SU-DHL-6 (cell line): ENCODE results near the gene ATOSB.

Experiments used
- H2AFZ ChIP-seq: fragments of 200-600 bp; sonication (generic); 2 replicates; pipeline ENCODE4 v1.6.1; 2014; ENCODE audit warnings: low read depth, mild to moderate bottlenecking, moderate library complexity, mixed read lengths, antibody characterized with exemption, low read length; ENCODE audit not compliant: severe bottlenecking
- H3F3A ChIP-seq: fragments of 200-600 bp; shearing (Covaris generic); 2 replicates; pipeline ENCODE4 v1.6.0; 2016; ENCODE audit warnings: antibody characterized with exemption, mild to moderate bottlenecking; ENCODE audit not compliant: insufficient read depth
- H3K27ac ChIP-seq: fragments of 200-600 bp; sonication (generic); 2 replicates; pipeline ENCODE4 v1.5.1; 2016; ENCODE audit warnings: low read depth, mild to moderate bottlenecking, low read length, moderate library complexity, mixed read lengths
- H3K27me3 ChIP-seq: fragments of 200-600 bp; sonication (generic), shearing (Covaris generic); 2 replicates; pipeline ENCODE4 v1.6.0; 2014; ENCODE audit warnings: mild to moderate bottlenecking, low read length
- H3K36me3 ChIP-seq: fragments of 200-600 bp; sonication (generic); 2 replicates; pipeline ENCODE4 v1.6.1; 2014; ENCODE audit warnings: mild to moderate bottlenecking, low read length, mixed read lengths
- H3K4me2 ChIP-seq: fragments of 300-600, 200-600 bp; shearing (Covaris generic), sonication (generic); 2 replicates; pipeline ENCODE4 v1.6.0; 2014; ENCODE audit warnings: low read length, low read depth, mild to moderate bottlenecking; ENCODE audit not compliant: poor library complexity, severe bottlenecking
- H3K4me3 ChIP-seq: fragments of 200-600 bp; sonication (generic); 2 replicates; pipeline ENCODE4 v1.5.1; 2014; ENCODE audit warnings: antibody characterized with exemption, low read length, mild to moderate bottlenecking, mixed read lengths; ENCODE audit not compliant: insufficient read depth, poor library complexity, severe bottlenecking
- H3K79me2 ChIP-seq: fragments of 200-600 bp; sonication (generic); 2 replicates; pipeline ENCODE4 v1.6.1; 2014; ENCODE audit warnings: mild to moderate bottlenecking, low read length, moderate library complexity; ENCODE audit not compliant: insufficient read depth
- H3K9ac ChIP-seq: fragments of 200-600 bp; sonication (generic); 2 replicates; pipeline ENCODE4 v1.7.0; 2014; ENCODE audit warnings: mild to moderate bottlenecking, low read length
- H3K9me2 ChIP-seq: fragments of 200-600 bp; sonication (generic); replicated peaks from 2 replicates; pipeline ENCODE4 v1.6.1; 2014; ENCODE audit warnings: low read length; ENCODE audit not compliant: insufficient read depth
- H3K9me3 ChIP-seq: fragments of 200-600 bp; sonication (generic); 2 replicates; pipeline ENCODE4 v1.6.1; 2014; ENCODE audit warnings: low read length, mixed read lengths; ENCODE audit not compliant: insufficient read depth
- H4K20me1 ChIP-seq: fragments of 200-600 bp; sonication (generic); 2 replicates; pipeline ENCODE4 v1.6.1; 2014; ENCODE audit warnings: low read depth, mild to moderate bottlenecking, antibody characterized with exemption, low read length, moderate library complexity, mixed read lengths
- EZH2phosphoT487 ChIP-seq: fragments of 200-600 bp; sonication (generic), shearing (Covaris generic); conservative IDR thresholded peaks from 2 replicates; pipeline ENCODE4 v1.6.1; 2018; ENCODE audit warnings: mild to moderate bottlenecking, antibody characterized with exemption, low read length, moderate library complexity, mixed read lengths
- TF ChIP-seq, protein P1 (sequence below): fragments of 200-600 bp; sonication (generic); IDR thresholded peaks from one replicate; pipeline ENCODE4 v1.5.1; 2017; ENCODE audit warnings: antibody characterized with exemption, mild to moderate bottlenecking, low read length, moderate library complexity; ENCODE audit not compliant: insufficient read depth, poor library complexity, severe bottlenecking

The ATOSB gene

DNA sequence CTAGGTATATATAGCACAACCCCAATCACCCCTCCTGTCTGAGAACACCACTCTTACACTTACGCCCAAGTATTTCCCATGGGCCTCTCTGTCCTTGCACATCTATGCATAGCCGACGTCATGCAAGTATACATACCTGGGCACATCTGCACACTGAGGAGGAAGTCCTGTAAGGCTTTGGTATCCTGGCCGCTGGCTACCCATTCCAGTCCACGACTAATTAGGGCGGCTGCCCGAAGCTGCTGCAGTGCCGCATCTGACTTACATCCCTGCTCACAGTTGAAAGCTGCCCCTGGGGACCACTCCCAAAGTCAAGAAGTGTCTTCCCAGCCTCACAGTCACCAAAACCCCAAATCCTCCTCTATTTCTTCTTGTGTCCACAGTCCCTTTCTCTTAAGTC lies 40.9 kb downstream of the ATOSB start:
- no peak overlapping the region for H2AFZ ChIP-seq
- no peaks in the 10 kb centered on the region for H3K27me3 ChIP-seq
- peaks cover 43% of the 10 kb centered on the region for H3K79me2 ChIP-seq
- H4K20me1 ChIP-seq, result peaks cover 16% of the 10 kb centered on the region
- H3K36me3 ChIP-seq, result peaks cover 3% of the 10 kb centered on the region; the same call in 1 of the 2 replicates
- H3K9me3 ChIP-seq, result no peaks in the 10 kb centered on the region
- H3K9ac ChIP-seq, result no peak overlapping the region
- H3K9me2 ChIP-seq, result no peaks in the 10 kb centered on the region
- H3F3A ChIP-seq, result peaks cover 20% of the 10 kb centered on the region
- H3K4me2 ChIP-seq, result no peak overlapping the region
- H3K4me3 ChIP-seq, result no peak overlapping the region
- TF ChIP-seq, protein P1, sequence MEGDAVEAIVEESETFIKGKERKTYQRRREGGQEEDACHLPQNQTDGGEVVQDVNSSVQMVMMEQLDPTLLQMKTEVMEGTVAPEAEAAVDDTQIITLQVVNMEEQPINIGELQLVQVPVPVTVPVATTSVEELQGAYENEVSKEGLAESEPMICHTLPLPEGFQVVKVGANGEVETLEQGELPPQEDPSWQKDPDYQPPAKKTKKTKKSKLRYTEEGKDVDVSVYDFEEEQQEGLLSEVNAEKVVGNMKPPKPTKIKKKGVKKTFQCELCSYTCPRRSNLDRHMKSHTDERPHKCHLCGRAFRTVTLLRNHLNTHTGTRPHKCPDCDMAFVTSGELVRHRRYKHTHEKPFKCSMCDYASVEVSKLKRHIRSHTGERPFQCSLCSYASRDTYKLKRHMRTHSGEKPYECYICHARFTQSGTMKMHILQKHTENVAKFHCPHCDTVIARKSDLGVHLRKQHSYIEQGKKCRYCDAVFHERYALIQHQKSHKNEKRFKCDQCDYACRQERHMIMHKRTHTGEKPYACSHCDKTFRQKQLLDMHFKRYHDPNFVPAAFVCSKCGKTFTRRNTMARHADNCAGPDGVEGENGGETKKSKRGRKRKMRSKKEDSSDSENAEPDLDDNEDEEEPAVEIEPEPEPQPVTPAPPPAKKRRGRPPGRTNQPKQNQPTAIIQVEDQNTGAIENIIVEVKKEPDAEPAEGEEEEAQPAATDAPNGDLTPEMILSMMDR, result no peak
- TF ChIP-seq EZH2phosphoT487, result no peak
- H3K27ac ChIP-seq, result no peak overlapping the region

DNA sequence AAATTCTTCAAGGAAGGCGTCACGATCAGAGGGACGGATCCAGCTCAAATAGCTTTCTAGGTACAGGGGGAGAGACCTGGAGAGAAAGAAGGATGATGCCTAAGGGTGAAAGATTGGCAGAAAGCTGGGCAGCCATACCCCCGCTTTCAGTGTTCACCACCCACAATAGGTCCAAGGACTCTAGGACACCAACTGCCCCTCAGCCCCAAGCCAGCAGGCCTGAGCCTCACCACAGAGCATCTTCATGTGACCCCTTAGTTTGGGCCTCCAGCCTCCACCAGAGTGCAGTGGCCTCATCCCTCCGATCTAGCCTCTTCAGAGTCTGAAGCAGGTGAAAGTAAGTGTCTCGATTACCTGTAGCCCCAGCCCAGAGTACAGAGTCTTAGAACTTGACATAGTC lies 41.5 kb downstream of the ATOSB start:
- Histone ChIP-seq H3K9me2 (no peaks in the 10 kb centered on the region), H3K9ac (no peak overlapping the region), H3K4me3 (no peak overlapping the region), H3K9me3 (no peaks in the 10 kb centered on the region), H3K4me2 (no peak overlapping the region), H3K79me2 (peaks cover 46% of the 10 kb centered on the region), H2AFZ (no peak overlapping the region), H3F3A (peaks cover 20% of the 10 kb centered on the region), H3K27ac (no peak overlapping the region), H3K27me3 (no peaks in the 10 kb centered on the region), H4K20me1 (peaks cover 20% of the 10 kb centered on the region), H3K36me3 (peaks cover 3% of the 10 kb centered on the region; the same call in 1 of the 2 replicates)
- TF ChIP-seq, protein P1, result no peak
- no peak for TF ChIP-seq EZH2phosphoT487

DNA sequence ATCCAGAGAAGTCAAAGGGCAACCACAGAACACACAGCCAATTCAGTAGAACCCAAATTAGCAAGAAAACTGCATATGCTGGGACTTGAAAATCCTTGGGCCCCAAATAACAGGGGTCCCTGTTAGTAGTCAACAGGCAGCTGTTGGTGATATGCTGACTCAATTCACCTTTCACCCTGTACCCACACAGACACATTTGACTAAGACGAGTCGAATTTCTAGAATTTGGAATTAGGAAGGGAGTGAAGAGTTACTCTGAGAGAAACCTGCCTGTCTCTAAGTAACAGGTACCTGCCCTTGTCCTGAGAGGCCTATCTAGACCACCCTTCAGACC lies 42.4 kb downstream of the ATOSB start:
- no peak for TF ChIP-seq EZH2phosphoT487
- TF ChIP-seq, protein P1, result no peak
- Histone ChIP-seq H3K9me3 (no peaks in the 10 kb centered on the region), H3K27ac (peak overlapping the region; percentile 22), H3K9me2 (no peaks in the 10 kb centered on the region), H3F3A (peaks cover 20% of the 10 kb centered on the region), H3K4me2 (peak overlapping the region; percentile 44), H3K9ac (0 out of 2 replicates have a peak overlapping the region, but pooled peaks have one; percentile 2), H4K20me1 (peaks cover 29% of the 10 kb centered on the region), H3K79me2 (peaks cover 46% of the 10 kb centered on the region), H3K27me3 (no peaks in the 10 kb centered on the region), H3K36me3 (peaks cover 3% of the 10 kb centered on the region; the same call in 1 of the 2 replicates), H2AFZ (peak overlapping the region; percentile 36), H3K4me3 (no peak overlapping the region)
